Stimulated activated CD8-positive, alpha-beta memory T cell treated with anti-CD3 and anti-CD28 coated beads, Interleukin-15, amount 100 ng/mL, for 24 hours (primary cell): Measurements from ENCODE around the gene CHID1.

Experiments used
- DNase-seq: peaks from one replicate; pipeline ENCODE4 v3.0.0-alpha.2; 2020; ENCODE audit warnings: low read depth

CHID1 gene

GRCh38 chr11:834371-835316, 76.0 kb downstream of the CHID1 start:
- DNase-seq: no peak

GRCh38 chr11:833849-834311, 76.7 kb downstream of the CHID1 start:
- DNase-seq: no peak

- DNase-seq: no peak
Measured at GRCh38 chr11:833114-833791, 77.4 kb downstream of the CHID1 start.

- no peak for DNase-seq
Measured at GRCh38 chr11:832529-833113, 78.0 kb downstream of the CHID1 start, which contains the start of gene CD151. CD151 (plus strand) TSS chr11:832952; CDS start chr11:836070, 3,118 bp downstream.

- no peak for DNase-seq
Measured at GRCh38 chr11:831961-832528, 78.6 kb downstream of the CHID1 start.

GRCh38 chr11:831118-831864, 79.3 kb downstream of the CHID1 start:
- no peak for DNase-seq

GRCh38 chr11:830295-831117, 80.1 kb downstream of the CHID1 start:
- DNase-seq: no peak

- DNase-seq: no peak
Measured at GRCh38 chr11:829847-830294, 80.7 kb downstream of the CHID1 start.

- DNase-seq: no peak
Measured at GRCh38 chr11:829176-829846, 81.3 kb downstream of the CHID1 start.

GRCh38 chr11:828506-829175, 82.0 kb downstream of the CHID1 start:
- no peak for DNase-seq

- no peak for DNase-seq
Measured at GRCh38 chr11:827897-828192, 82.8 kb downstream of the CHID1 start, which contains the start of gene CRACR2B. CRACR2B (plus strand) TSS chr11:827919; CDS start chr11:828608, 689 bp downstream.

GRCh38 chr11:827146-827896, 83.3 kb downstream of the CHID1 start:
- DNase-seq: no peak

GRCh38 chr11:826836-827145, 83.8 kb downstream of the CHID1 start:
- no peak for DNase-seq

GRCh38 chr11:826227-826621, 84.4 kb downstream of the CHID1 start:
- DNase-seq: no peak

GRCh38 chr11:825366-826226, 85.0 kb downstream of the CHID1 start:
- DNase-seq: no peak

- no peak for DNase-seq
Measured at GRCh38 chr11:824942-825341, 85.7 kb downstream of the CHID1 start.

GRCh38 chr11:824292-824880, 86.2 kb downstream of the CHID1 start:
- DNase-seq: no peak
